CD4-positive, alpha-beta T cell treated with Interleukin-10 for 1 hour (primary cell): Measurements from ENCODE around the gene ZMYM3.
"Not testable (repeated sequence)": the region's sequence is repeated elsewhere in the genome, so short reads cannot be mapped to it uniquely, and the experiment has no call there.

ENCODE experiments used
- DNase-seq: peaks from one replicate; pipeline ENCODE4 v3.0.0-alpha.2; 2020

Gene ZMYM3

DNA sequence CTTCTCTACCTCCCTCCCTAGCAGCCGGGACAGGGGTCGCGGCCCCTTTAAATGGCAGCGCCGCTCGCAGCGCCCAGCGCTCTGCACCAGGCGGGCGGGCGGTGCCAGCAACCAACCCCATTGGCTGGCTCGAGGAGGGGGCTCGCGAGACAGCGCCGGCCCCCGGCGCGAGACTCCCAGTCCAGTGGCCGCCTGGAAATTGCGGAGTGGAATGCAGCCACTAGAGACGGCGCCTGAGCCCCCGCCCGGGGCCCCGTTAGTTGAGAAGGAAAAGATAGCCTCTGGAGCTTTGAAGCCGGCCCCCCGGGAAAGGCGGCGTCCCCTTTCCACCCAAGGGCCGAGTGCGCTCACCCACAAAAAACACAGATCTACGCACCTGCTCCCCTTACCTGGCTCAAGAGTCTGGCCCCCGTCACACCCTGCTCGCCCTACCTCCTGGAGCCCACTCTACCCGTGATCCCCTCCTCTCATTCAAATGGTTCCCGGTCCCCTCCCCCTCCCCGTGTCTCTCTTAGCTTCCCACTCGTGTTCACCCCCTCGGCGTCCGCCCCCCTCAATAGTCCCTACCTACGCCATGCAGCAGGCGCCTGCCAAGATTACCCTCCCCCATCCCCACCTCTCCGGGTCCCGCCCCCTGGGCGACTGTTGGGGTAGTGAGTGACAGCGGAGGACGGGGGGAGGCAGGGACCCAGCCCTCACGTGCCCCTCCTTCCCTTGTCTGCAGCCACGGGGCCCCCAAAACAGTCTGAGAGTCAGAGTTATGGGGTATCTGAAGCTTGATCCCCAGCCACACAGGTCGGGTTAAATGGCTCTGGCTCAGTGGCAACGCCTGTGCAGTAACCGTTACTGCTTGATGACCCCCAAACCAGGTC lies at the start of gene ZMYM3:
ZMYM3 (minus strand) TSS at position 49 of the 872 bp plus-strand sequence. CDS start 885 bp downstream, outside the sequence.
- DNase-seq: peak; percentile 86

GRCh38 chrX:71302461-71303213 lies 48.7 kb upstream of the ZMYM3 start:
- no peak for DNase-seq

DNA sequence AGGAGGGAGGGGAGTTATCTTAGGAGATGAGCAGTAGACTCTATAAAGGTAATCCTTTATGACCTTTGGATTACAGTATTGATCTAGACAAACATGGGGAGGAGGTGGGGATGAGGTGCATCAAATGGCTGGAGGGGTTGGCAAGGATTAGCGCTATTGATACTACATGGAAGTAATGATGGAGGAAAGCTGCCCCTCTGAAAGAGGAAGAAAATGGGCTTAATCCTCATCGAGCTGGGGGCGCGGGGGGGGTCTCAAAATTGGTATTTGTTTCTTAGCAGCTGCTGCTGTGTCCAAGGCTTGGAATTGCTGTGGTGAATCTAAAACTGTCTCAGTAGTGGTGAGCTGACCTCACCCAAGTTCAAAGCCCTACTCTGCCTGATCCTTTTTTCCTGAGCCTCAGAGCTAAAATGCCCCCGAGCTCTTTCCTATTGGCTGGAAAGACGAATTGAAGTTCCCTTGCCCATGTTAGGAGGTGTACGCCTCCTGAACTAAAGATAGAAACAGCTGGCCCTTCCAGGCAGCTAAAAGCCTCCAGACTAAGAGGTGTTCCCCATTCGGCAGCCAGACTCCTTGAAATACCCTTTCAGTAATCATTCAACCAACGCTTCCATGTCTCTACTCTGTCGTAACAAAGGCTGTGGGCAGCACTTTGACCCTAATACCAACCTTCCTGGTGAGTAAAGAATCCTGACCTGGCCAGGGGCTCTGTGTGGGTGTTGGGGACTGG lies 47.4 kb upstream of the ZMYM3 start, which contains the start of gene ITGB1BP2:
ITGB1BP2 (plus strand) TSS at position 556 of the 730 bp plus-strand sequence; CDS start at position 613, 57 bp downstream.
- no peak for DNase-seq

- not testable (repeated sequence) for DNase-seq
These were observed 46.6 kb upstream of the ZMYM3 start for GRCh38 chrX:71300495-71300894.

- not testable (repeated sequence) for DNase-seq
These were observed 46.1 kb upstream of the ZMYM3 start for GRCh38 chrX:71300064-71300463.

- DNase-seq: no peak
These were observed 44.2 kb upstream of the ZMYM3 start for GRCh38 chrX:71298119-71298518.

DNA sequence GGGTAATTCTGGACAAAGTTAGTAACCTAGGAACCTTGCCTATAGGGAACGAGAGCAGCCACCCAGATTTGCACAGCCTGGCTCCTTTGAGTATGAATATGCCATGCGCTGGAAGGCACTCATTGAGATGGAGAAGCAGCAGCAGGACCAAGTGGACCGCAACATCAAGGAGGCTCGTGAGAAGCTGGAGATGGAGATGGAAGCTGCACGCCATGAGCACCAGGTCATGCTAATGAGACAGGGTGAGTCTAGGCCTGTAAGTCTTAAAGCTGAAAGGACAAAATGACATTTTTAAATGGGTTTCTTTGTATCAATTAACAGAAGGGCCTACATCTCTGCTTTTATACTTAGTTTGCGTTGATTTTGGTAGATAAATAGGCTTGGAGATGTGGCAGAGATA lies 42.9 kb upstream of the ZMYM3 start:
- no peak for DNase-seq

GRCh38 chrX:71292669-71293365 lies 38.9 kb upstream of the ZMYM3 start:
- no peak for DNase-seq

DNA sequence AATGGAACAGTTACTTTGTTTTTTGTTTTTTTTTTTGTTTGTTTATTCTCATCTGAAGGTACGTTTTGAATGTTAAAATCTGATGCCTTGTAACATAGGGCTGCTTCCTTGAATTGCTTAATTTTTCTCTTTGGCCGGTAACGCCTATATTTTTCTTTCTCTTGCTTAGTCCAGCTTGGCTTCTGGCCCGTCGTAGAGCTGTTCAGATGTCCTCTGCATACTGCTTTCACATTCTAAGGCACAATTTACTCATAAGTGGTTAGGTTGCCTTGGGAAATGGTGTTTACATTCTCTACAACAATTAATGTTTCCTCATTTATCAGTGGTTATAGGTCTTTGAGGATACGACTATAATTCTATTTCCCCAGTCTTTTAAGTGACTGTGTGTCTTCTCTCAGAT lies 37.4 kb upstream of the ZMYM3 start:
- no peak for DNase-seq

- DNase-seq: no peak
These were observed 32.0 kb upstream of the ZMYM3 start for GRCh38 chrX:71285929-71286328.

DNA sequence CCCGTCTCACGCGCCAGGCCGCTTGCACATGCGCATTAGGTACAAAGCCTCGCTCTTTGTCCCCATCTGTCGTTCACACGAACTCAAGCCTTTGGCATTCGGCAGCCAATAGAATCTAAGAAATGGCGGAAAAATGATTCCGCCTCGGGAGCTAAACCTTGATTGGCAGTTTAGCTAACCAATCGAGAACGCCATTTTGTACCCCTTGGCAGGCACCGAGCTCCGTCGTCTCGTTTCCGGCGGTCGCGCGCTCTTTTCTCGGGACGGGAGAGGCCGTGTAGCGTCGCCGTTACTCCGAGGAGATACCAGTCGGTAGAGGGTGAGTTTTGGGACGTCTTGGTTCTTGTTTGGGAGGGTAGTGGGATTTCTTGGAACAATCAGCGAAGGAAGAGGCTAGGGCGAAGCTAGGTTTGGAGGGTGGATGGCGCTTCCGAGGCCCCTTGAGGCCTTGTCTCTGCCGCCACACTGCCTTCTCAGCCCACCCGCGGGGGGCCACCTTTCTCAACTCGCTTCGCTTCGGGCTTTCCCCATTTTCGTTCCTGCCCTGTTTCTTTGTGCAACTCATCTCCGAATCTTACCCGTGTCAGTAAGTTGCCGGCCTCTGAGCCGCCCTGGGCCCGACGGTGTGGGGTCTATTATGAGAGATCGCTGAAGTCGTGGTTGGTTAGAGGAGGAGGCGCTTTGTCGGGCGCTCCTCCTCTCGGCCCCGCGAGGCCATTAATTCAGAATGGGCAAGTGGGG lies 29.6 kb upstream of the ZMYM3 start, which contains the start of gene NONO:
NONO (plus strand) TSS at position 233 of the 741 bp plus-strand sequence. CDS start 7,003 bp downstream, outside the sequence.
- DNase-seq: peak; percentile 96

GRCh38 chrX:71282514-71283402 lies 28.8 kb upstream of the ZMYM3 start:
- DNase-seq: peak; percentile 66

- DNase-seq: not testable (repeated sequence)
These were observed 27.4 kb upstream of the ZMYM3 start for GRCh38 chrX:71281300-71281699.

- DNase-seq: not testable (repeated sequence)
These were observed 18.4 kb upstream of the ZMYM3 start for GRCh38 chrX:71272313-71272712.

DNA sequence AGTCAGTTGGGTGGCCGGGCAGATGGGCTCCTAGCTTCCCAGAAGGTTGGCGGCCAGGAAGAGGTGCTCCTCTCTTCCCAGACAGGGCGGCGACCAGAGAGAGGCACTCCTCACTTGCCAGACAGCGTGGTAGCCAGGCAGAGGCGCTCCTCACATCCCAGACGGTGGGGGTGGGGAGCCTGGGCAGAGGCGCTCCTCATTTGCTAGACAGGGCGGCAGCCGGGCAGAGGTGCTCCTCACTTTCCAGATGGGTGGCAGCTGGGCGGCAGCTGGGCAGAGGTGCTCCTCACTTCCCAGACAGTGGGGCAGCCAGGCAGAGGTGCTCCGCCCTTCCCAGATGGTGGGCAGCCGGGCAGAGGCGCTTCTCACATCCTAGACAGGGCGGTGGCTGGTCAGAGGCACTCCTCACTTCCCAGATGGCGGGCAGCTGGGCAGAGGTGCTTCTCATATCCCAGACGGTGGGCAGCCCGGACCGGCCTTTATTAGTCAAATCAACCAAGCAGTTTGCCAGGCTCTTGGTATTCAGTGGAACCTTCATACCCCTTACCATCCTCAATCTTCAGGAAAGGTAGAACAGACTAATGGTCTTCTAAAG lies 16.0 kb upstream of the ZMYM3 start:
- no peak for DNase-seq

GRCh38 chrX:71268624-71269023 lies 14.7 kb upstream of the ZMYM3 start:
- not testable (repeated sequence) for DNase-seq

- DNase-seq: no peak
These were observed 2.9 kb upstream of the ZMYM3 start for GRCh38 chrX:71256856-71257255.

DNA sequence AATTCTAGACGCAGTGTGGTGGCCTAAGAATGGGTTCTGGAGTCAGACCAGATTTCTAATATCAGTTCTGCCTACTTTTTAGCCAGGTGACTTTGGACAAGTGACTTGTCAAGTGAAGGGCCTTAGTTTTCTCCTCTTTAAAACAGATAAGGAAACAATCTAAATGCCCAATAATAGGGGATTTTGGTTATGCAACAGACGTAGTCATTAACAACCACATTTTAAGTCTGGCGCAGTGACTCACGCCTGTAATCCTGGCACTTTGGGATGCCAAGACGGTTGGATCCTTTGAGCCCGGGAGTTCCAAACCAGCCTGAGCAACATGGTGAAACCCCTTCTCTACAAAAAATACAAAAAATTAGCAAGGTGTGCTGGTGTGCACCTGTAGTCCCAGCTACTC lies 2.1 kb upstream of the ZMYM3 start:
- DNase-seq: no peak

DNA sequence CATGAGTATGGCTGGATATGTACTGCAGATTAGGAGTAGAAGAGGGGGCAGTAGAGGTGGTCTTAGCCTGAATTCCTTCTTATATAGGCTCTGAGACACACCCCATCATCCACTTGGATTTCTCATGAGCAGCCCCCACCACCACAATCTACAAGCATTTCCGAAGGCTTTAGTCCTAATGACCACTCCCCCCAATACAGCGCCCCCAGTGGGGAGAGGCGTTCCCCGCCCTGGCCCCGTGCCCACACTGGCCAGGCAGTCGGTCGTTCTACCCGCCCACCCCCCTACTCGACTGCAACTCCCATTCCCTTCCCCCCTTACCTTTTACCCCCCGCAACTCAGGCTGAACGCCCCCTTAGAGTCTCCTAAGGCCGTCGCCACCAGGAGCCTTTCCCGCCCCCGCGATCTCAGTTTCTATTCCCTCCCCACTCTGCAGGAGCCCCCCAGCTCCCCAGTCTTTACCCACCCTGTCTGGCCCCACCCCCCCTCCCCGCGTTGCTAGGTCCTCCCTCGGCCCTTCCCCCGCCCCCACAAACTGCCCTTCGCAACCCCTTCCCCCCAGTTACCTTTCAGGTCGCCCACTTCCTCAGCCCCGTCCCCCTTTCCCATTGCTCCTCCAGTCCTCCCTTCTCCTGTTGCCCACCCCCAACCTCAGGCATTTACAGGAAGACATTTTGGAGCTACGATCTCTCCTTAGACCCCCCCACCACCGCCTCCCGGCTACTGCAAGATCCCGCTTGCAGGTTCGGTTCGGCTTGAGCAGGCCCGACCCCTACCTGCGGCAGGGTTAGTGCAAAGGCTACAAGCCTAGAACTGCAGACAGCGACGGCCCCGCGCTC lies 468 bp downstream of the ZMYM3 start:
- DNase-seq: peak; percentile 47
